Activated gamma-delta T cell (primary cell): ENCODE results near the gene BANK1.

Experiments
- DNase-seq: peaks from one replicate; lab custom pipeline; 2025; lab: John Stamatoyannopoulos, UW

The BANK1 gene

DNA sequence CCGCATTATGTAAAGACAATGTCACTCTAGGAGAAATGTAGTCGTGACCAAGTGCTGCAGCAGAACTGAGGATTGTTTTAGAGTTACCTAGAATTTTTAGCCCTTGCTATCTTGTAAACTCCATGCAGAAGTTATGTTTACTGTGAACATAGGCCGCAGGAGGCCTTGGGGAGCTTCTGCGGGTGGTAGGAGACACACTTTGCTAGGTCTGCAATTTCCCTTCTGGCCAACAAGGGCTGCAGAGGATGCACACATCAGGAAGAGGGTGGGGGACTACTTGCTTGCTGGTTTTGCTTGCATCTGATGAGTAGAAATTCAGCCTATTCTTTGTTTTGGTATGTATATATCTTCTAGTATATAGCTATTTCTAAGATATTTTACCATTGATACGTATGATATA is 23.1 kb downstream of the BANK1 start:
- DNase-seq, result no peak

GRCh38 chr4:101818362-101818761 is 27.8 kb downstream of the BANK1 start:
- DNase-seq, result no peak

- no peak for DNase-seq
Measured at GRCh38 chr4:101823864-101824263, 33.3 kb downstream of the BANK1 start.

DNA sequence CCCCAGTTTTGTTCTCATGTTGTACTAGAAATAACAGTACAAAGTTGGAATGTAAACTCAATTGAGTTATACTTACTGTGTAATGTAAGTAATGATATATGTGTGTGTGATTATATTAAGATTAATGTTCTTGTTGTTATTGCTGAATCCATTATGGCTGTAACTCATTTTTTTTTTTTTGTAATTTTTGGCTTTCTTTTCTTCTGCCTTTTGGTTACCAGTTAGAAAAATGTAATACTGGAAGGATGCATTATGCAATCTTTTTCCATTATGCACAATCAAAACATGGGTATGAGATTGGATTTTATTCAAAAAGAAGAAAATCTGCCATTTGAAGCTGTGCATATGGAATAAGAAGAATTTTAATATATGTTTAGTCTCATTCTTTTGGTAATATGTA is 34.0 kb downstream of the BANK1 start:
- no peak for DNase-seq

DNA sequence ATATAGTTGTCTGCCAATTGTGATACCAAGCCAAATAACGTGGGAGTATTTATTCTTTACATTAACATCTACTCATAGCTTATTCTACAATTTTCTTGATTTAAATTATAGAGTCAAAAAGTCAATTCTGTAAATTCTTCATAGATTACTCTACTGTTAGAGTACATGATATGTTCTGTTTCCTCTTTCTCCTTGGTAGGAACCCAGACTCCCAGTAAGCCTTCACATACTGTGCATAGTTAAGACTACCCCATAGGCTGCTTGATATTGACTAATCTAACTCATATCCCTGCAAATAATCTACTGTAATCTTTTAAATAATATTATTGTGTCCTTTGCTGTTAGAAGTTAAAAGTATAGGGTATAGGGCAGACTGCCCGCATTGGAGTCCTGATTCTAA is 35.4 kb downstream of the BANK1 start:
- DNase-seq, result no peak

GRCh38 chr4:101831816-101832215 is 41.3 kb downstream of the BANK1 start:
- no peak for DNase-seq

- no peak for DNase-seq
Measured at GRCh38 chr4:101833480-101833879, 43.0 kb downstream of the BANK1 start.

DNA sequence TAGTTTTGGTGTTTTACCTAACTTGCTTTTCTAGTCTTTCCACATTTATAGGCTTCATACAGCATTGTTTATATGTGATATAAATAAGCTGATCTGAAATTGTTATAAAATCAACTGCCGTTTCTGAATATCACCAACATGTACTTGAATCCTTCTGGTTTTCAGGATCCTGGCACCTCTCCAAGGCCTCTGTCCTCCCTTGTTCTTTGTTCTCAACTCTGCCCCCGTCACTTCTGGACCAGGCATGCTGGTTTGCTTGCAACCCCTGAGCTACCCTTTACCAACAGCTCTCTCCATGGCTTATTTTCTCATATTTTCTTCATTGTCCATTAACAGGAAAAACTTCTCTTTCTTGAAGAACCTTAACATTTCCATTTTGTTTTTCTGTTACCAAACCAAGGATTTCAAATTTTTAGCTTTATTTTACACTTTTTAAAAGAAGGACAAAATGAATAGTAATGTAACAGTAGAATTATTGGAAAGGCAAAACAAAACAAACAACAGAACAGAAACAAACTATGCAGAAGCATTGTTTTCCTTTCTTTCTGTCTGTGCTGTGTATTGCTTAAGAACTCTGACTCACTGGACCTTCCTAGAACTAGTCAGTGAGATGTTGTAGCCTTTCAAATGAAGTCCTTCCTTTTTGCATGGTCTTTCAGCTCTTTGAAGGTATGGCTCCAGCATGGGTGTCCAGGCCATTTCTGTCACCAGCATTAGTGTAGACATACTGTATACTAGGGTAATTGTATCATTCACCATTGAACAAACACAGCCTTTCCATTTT is 44.8 kb downstream of the BANK1 start:
- no peak for DNase-seq

GRCh38 chr4:101843054-101843453 is 52.5 kb downstream of the BANK1 start:
- DNase-seq, result no peak

DNA sequence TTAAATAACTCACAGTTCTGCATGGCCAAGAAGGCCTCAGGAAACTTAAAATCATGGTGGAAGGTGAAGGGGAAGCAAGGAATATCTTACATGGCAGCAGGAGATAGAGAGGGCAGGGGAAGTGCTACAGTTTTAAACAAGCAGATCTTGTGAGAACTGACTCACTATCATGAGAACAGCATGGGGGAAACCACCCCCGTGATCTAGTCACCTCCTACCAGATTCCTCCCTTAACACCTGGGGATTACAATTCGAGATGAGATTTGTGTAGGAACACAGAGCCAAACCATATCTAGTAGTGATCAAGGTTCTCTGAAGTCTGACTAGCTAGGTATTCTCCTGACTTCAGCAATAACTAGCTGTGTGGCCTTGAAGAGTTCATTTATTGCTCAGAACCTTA is 56.0 kb downstream of the BANK1 start:
- no peak for DNase-seq

DNA sequence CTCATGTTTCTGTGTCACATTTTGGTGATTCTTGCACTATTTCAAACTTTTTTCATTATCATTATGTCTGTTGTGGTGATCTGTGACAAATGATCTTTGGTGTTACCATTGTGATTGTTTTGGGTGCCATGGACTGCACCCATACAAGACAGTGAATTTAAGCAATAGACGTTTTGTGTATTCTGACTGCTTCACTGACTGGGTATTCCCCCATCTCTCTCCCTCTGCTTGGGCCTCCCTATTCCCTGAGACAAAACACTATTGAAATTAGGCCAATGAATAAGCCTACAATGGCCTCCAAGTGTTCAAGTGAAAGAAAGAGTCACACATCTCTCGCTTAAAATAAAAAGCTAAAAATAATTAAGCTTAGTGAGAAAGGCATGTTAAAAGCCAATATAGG is 60.2 kb downstream of the BANK1 start:
- no peak for DNase-seq

DNA sequence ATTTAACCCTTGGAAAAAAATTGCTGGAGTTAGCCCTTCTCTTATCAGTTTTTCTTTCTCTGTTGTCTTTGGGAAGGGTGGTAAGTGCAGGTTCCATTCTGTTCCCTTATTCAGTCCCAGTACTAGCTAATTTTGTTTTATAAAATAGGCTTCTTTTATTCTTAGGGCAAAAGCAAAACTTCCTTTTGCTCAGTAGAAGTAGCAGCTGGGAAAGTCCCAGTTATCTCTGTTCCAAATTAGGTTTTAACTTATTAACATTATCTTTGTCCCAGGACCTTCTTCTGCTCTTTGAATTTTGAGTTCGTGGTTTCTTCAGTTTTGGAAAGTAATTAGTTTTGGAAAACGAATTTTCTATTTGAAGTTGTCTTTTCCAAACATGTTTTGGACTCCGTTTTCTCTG is 61.1 kb downstream of the BANK1 start:
- DNase-seq, result no peak

DNA sequence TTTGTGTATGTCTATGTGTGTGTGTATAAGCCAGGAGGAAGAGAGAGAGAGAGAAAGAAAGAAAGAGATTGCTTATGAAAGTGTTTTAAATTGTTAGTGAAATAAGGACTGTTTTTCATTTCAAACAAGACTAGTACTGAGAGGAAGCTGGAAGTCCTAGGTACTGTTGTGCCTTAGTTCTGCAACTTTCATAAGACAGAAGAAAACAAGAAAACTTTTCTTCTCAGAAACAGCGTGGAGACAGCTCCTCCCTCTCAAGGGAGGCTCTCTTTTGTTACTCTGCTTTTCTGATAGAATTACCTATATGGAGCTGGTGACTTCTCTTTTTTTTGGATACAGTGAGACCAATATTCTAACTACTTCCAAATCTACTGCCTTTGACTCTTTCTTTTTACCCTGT is 62.5 kb downstream of the BANK1 start:
- no peak for DNase-seq

GRCh38 chr4:101853691-101854090 is 63.2 kb downstream of the BANK1 start:
- no peak for DNase-seq

- no peak for DNase-seq
Measured at GRCh38 chr4:101855239-101855638, 64.7 kb downstream of the BANK1 start.

DNA sequence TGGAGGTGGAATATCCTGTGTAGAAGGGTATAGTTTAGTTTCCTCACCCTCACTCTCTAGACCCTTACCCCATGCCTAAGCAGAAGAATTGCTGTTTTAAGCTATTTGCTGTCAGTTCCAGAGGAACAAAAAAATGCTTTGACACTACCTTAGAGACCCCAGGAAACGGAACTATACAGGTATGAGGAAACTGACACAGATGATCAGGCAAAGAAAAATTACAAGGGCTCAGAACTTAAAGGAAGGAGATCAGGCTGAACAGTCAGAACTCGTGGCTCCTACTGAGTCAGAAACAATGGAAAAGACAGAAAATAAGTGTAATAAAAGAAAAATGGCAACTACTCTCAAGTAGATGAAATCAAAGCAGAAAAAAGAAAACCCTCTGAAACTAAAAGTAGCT is 65.6 kb downstream of the BANK1 start:
- DNase-seq, result no peak

DNA sequence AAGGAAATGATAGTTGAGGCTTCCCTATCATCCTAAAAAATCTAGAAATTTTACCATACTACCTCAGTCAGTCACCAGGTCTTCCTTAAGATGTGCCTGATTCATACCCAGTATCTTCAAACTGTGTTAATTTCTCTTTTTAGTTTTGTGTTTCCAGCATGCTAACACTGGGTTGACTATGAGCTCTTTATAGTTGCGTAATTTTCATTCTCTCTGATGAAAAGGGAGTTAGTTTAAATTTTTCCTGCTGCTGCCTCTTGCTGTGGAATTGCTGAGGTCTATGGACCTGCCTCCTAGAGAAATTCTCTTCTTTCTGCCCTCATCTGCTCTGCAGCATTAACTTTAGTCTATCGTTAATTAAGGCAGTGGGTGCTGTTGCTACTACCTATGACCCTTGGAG is 66.6 kb downstream of the BANK1 start:
- DNase-seq, result no peak

- no peak for DNase-seq
Measured at GRCh38 chr4:101858641-101859040, 68.1 kb downstream of the BANK1 start.

DNA sequence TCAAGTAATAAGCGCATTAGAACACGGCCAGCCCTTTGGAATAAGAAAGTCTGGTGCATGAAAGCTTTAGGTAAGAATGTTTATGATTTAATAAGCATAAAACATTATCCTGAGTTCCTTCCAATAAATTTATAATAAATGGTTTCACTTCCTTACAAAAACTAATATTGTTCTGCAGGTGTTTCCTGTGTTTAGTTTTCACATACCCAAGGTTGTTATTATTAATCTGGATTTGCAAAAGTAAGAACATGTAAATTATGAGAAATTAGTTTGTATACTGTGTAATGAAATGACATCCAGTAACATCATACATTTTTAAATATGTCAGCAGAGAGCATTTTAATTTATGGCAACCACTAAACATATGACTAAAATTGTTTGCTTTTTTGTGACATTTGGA is 72.1 kb downstream of the BANK1 start:
- DNase-seq, result no peak

GRCh38 chr4:101864660-101865059 is 74.1 kb downstream of the BANK1 start:
- DNase-seq, result no peak

GRCh38 chr4:101865501-101866062 is 75.1 kb downstream of the BANK1 start:
- no peak for DNase-seq

DNA sequence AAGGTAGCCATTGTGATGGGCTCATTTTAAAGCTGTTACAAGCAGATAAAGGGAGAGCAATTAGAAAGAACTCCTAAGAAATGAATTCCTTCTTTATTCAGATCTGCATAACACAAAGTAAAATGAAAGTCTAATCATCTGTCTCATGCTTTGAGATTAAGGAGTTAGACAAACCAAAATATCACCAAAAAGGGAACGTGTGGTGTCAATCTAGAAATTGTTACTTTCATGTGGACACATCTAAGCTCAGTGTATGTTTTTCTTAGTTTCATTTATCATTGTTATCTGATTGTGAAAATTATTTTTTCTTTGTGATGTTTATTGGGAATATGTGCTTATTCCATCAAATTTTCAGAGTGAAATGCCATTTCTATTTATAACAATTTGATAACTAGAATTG is 80.3 kb downstream of the BANK1 start:
- DNase-seq, result no peak

DNA sequence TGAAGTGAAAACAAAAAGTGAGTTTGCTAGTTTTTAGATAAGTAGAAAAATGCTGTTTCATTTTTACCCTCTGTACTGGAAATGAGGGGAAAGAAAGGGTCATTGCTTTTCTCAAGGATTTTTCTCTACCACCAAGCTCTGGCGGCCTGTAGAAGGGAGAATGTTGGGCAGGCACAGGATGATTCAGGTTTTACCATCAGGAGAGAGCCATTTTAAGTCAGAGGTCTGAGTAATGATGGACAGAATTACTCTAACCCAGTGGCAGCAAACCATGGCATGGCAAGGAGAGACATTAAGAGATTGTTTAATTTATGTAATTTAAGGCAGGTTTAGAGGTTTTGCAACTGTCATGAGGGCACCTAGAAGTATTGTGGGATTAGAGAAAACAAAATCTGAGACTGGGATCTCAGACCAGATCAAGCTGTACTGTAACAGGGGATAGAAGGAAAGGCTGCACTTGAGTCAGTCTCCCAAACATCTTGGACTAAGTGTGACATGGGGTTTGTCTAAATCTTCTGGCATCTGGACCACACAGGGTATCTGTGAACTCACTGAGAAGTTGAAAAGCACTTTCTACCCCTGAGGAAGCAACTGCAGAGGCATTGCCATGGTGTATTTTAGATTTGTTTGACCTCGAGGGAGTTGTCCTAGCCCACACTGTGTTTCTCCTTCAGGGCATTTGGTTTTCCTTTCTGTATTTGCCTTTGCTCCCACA is 81.6 kb downstream of the BANK1 start:
- no peak for DNase-seq
